ENCODE data around the gene TMEM208. TPM values are rescaled to one million over a fixed set of nuclear protein-coding genes. Genes with fewer than 3 reads are reported as not detected.

TMEM208 gene
- total and polyA plus RNA-seq, 2 of the 8 experiments (the other 6 are each of a cell fraction or from before 2014, with no cell fraction given), result 37.7 to 100.0 TPM

GRCh38 chr16:67213197-67214019 lies 13.5 kb upstream of the TMEM208 start:
- H3K4me1 ChIP-seq (replicated peaks in 1 of 4; ENCODE audit: control insufficient read depth in 3 of 4, insufficient read depth in 4 of 4, low read length in 3 of 4), result no peaks in the 10 kb centered on the region; a peak in 1 of 7 replicates
- no peak overlapping the region for H2BK12ac ChIP-seq (ENCODE audit: low read depth, low read length)
- FAIRE-seq, result no peak
- H3K27me3 ChIP-seq (replicated peaks in 1 of 4; ENCODE audit: control insufficient read depth in 3 of 4, extremely low read depth in 1 of 4, insufficient read depth in 3 of 4, low read length in 3 of 4), result peaks cover 0 to 12% (median 10%) of the 10 kb centered on the region in 4 experiments; a peak in 4 of 7 replicates
- WGBS, 2 experiments (ENCODE audit: extremely low coverage in 1 of 2, insufficient coverage in 1 of 2, insufficient read length in 1 of 2, insufficient replicate concordance in 2 of 2, low coverage in 1 of 2, low lambda C conversion rate in 2 of 2, missing lambda C conversion rate in 1 of 2), result 77% methylated on average over 8 of the region's 8 CpGs; no CpG with 5 or more reads in 1 of the 2 experiments
- ChIA-PET POLR2A (ENCODE audit: partially characterized antibody) (interaction anchor here (1.3 to 3.5 kb wide), 2 partner anchors 9 to 14 kb away, joined by 3 to 19 read pairs; partner anchors contain the start of gene TMEM208), CTCF (ENCODE audit: partially characterized antibody) (interaction anchor here (0.6 to 8.9 kb wide), 5 partner anchors 10 to 84 kb away, joined by 3 to 111 read pairs (median 3); partner anchors contain the start of genes E2F4 and ELMO3)
- H4K5ac ChIP-seq (ENCODE audit: insufficient read length, low read depth, low read length), result no peak overlapping the region
- no peak overlapping the region for H3K4ac ChIP-seq (replicated peaks; ENCODE audit: insufficient read length, low read depth, low read length)
- no peaks in the 10 kb centered on the region for H3K79me2 ChIP-seq (ENCODE audit: control insufficient read depth in 1 of 2, insufficient read depth in 2 of 2, low read length in 2 of 2)
- no peak overlapping the region for H2AK5ac ChIP-seq (ENCODE audit: low read depth, low read length)
- H3K4me2 ChIP-seq (ENCODE audit: insufficient read depth in 1 of 2, low read depth in 2 of 2, low read length in 2 of 2), result no peak overlapping the region
- H2AFZ ChIP-seq (ENCODE audit: low read length), result no peak overlapping the region
- H3K9ac ChIP-seq (replicated peaks in 1 of 4; ENCODE audit: extremely low read depth in 1 of 4, low read depth in 3 of 4, low read length in 3 of 4), result no peak overlapping the region
- H2BK120ac ChIP-seq (replicated peaks; ENCODE audit: low read depth, low read length), result no peak overlapping the region
- no peak overlapping the region for H3K4me3 ChIP-seq (ENCODE audit: extremely low read depth in 1 of 4, insufficient read depth in 2 of 4, low read depth in 3 of 4, low read length in 4 of 4)
- H3K9me3 ChIP-seq (ENCODE audit: insufficient read depth in 2 of 2, low read depth in 1 of 2, low read length in 1 of 2), result no peaks in the 10 kb centered on the region
- H3K18ac ChIP-seq (ENCODE audit: extremely low read depth, low read length), result no peak overlapping the region
- no peaks in the 10 kb centered on the region for H4K20me1 ChIP-seq (replicated peaks in 1 of 2; ENCODE audit: control insufficient read depth in 1 of 2, insufficient read depth in 2 of 2, low read length in 2 of 2)
- no peak overlapping the region for H3K27ac ChIP-seq (ENCODE audit: low read depth, low read length)
- H4K8ac ChIP-seq (ENCODE audit: extremely low read depth, insufficient read depth, low read length), result peak overlapping the region; percentile 83; the same call in 1 of the 2 replicates
- H3K23me2 ChIP-seq (ENCODE audit: low read depth, low read length), result no peaks in the 10 kb centered on the region
- no peak overlapping the region for H2BK15ac ChIP-seq (ENCODE audit: low read length)
- H2BK20ac ChIP-seq (ENCODE audit: low read length), result no peak overlapping the region
- DNase-seq (ENCODE audit: low read depth in 1 of 2, low spot score in 2 of 2), result no peak
- H3K36me3 ChIP-seq (ENCODE audit: control insufficient read depth in 2 of 4, insufficient read depth in 4 of 4, low read length in 3 of 4), result no peaks in the 10 kb centered on the region
- H3K56ac ChIP-seq (replicated peaks; ENCODE audit: insufficient read length, low read depth, low read length), result no peak overlapping the region
- no peak overlapping the region for H3K23ac ChIP-seq (ENCODE audit: insufficient read length)
- H2BK5ac ChIP-seq (ENCODE audit: low read depth, low read length), result no peak overlapping the region
- no peaks in the 10 kb centered on the region for H3K79me1 ChIP-seq (ENCODE audit: low read depth, low read length)
- H3K14ac ChIP-seq (ENCODE audit: insufficient read length), result no peak overlapping the region
- H4K91ac ChIP-seq (replicated peaks; ENCODE audit: insufficient read length, low read length), result no peak overlapping the region
- TF ChIP-seq POU5F1 (IDR thresholded peaks at IDR 0.05; ENCODE audit: low read depth, low read length) (no peak), TAF7 (optimal IDR thresholded peaks at IDR 0.05; ENCODE audit: borderline replicate concordance, low read depth, low read length) (no peak)
- TF ChIP-seq, protein P1, sequence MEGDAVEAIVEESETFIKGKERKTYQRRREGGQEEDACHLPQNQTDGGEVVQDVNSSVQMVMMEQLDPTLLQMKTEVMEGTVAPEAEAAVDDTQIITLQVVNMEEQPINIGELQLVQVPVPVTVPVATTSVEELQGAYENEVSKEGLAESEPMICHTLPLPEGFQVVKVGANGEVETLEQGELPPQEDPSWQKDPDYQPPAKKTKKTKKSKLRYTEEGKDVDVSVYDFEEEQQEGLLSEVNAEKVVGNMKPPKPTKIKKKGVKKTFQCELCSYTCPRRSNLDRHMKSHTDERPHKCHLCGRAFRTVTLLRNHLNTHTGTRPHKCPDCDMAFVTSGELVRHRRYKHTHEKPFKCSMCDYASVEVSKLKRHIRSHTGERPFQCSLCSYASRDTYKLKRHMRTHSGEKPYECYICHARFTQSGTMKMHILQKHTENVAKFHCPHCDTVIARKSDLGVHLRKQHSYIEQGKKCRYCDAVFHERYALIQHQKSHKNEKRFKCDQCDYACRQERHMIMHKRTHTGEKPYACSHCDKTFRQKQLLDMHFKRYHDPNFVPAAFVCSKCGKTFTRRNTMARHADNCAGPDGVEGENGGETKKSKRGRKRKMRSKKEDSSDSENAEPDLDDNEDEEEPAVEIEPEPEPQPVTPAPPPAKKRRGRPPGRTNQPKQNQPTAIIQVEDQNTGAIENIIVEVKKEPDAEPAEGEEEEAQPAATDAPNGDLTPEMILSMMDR (IDR thresholded peaks at IDR 0.05; ENCODE audit: control extremely low read depth in 1 of 3, insufficient read depth in 1 of 3, low read depth in 1 of 3, low read length in 3 of 3), result no peak
